DOHH2 (cell line): ENCODE measurements around the gene NLGN1.

Experiments
- H3F3A ChIP-seq: fragments of 200-600 bp; sonication (generic), shearing (Covaris generic); 2 replicates; pipeline ENCODE4 v1.6.0; 2016; ENCODE audit warnings: antibody characterized with exemption, mild to moderate bottlenecking; ENCODE audit not compliant: control insufficient read depth, insufficient read depth
- H3K27ac ChIP-seq: fragments of 200-600 bp; sonication (generic); 2 replicates; pipeline ENCODE4 v1.5.1; 2014; ENCODE audit warnings: low read depth, mild to moderate bottlenecking, low read length, moderate library complexity
- H3K27me3 ChIP-seq: fragments of 200-600 bp; sonication (generic); 2 replicates; pipeline ENCODE4 v1.6.1; 2014; ENCODE audit warnings: mild to moderate bottlenecking, low read length, mixed read lengths; ENCODE audit not compliant: control insufficient read depth
- H3K36me3 ChIP-seq: fragments of 200-600 bp; sonication (generic); 2 replicates; pipeline ENCODE4 v1.6.1; 2014; ENCODE audit warnings: mild to moderate bottlenecking, low read length, moderate library complexity, mixed read lengths; ENCODE audit not compliant: control insufficient read depth
- H3K4me1 ChIP-seq: fragments of 200-600 bp; sonication (generic); 2 replicates; pipeline ENCODE4 v1.6.1; 2014; ENCODE audit warnings: mild to moderate bottlenecking, low read length, mixed read lengths; ENCODE audit not compliant: control insufficient read depth
- H3K4me2 ChIP-seq: fragments of 200-600 bp; sonication (generic); 2 replicates; pipeline ENCODE4 v1.6.0; 2014; ENCODE audit warnings: mild to moderate bottlenecking, low read length, moderate library complexity
- H3K4me3 ChIP-seq: fragments of 200-600 bp; sonication (generic); 2 replicates; pipeline ENCODE4 v1.5.1; 2014; ENCODE audit warnings: mild to moderate bottlenecking, low read length, mixed read lengths
- H3K79me2 ChIP-seq: fragments of 200-600 bp; sonication (generic); 2 replicates; pipeline ENCODE4 v1.6.1; 2014; ENCODE audit warnings: mild to moderate bottlenecking, low read length, mixed read lengths; ENCODE audit not compliant: control insufficient read depth
- H3K9me2 ChIP-seq: fragments of 200-600 bp; sonication (generic); replicated peaks from 2 replicates; pipeline ENCODE4 v1.6.1; 2014; ENCODE audit warnings: mild to moderate bottlenecking, low read length, mixed read lengths; ENCODE audit not compliant: control insufficient read depth
- H3K9me3 ChIP-seq: fragments of 200-600 bp; sonication (generic); 2 replicates; pipeline ENCODE4 v1.6.1; 2014; ENCODE audit warnings: antibody characterized with exemption, low read length, mixed read lengths; ENCODE audit not compliant: control insufficient read depth, insufficient read depth
- H4K20me1 ChIP-seq: fragments of 200-600 bp; sonication (generic); 2 replicates; pipeline ENCODE4 v1.6.0; 2014; ENCODE audit warnings: low read depth, mild to moderate bottlenecking, antibody characterized with exemption, low read length, moderate library complexity; ENCODE audit not compliant: control insufficient read depth, insufficient read depth
- EZH2phosphoT487 ChIP-seq: fragments of 200-600 bp; sonication (generic); IDR thresholded peaks from 2 replicates; pipeline ENCODE4 v1.6.1; 2017; ENCODE audit warnings: borderline replicate concordance, mild to moderate bottlenecking, antibody characterized with exemption, low read length, moderate library complexity, mixed read lengths
- TF ChIP-seq, protein P1 (sequence below): fragments of 200-600 bp; sonication (generic); IDR thresholded peaks from one replicate; pipeline ENCODE4 v1.5.1; 2014; ENCODE audit warnings: antibody characterized with exemption, mild to moderate bottlenecking, low read depth, low read length; ENCODE audit not compliant: poor library complexity, severe bottlenecking

The NLGN1 gene

DNA sequence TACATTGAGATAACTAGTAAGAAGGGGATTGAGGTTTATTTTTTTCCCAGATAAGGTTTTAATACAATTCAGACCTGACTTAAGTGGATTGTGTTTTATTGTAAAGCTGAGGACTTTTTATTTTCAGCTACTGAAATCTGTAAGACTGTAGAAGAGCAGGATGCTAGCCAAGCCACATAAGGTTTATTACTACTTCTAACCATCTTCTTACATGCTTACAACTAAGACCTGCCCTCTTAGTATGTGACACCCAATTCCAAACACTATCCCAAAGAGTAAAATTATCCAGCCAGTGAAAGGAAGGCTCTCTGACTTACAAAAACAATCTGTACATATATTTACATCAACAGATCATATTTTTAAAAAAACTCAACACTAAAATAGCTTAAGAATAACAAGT, 897.1 kb downstream of the NLGN1 start:
- Histone ChIP-seq H3K36me3 (no peaks in the 10 kb centered on the region), H4K20me1 (no peaks in the 10 kb centered on the region), H3K4me2 (no peak overlapping the region), H3K27me3 (no peaks in the 10 kb centered on the region), H3K4me3 (no peak overlapping the region), H3K9me3 (no peaks in the 10 kb centered on the region), H3K79me2 (no peaks in the 10 kb centered on the region), H3K4me1 (no peaks in the 10 kb centered on the region), H3F3A (no peaks in the 10 kb centered on the region), H3K27ac (no peak overlapping the region), H3K9me2 (no peaks in the 10 kb centered on the region)
- TF ChIP-seq, protein P1, sequence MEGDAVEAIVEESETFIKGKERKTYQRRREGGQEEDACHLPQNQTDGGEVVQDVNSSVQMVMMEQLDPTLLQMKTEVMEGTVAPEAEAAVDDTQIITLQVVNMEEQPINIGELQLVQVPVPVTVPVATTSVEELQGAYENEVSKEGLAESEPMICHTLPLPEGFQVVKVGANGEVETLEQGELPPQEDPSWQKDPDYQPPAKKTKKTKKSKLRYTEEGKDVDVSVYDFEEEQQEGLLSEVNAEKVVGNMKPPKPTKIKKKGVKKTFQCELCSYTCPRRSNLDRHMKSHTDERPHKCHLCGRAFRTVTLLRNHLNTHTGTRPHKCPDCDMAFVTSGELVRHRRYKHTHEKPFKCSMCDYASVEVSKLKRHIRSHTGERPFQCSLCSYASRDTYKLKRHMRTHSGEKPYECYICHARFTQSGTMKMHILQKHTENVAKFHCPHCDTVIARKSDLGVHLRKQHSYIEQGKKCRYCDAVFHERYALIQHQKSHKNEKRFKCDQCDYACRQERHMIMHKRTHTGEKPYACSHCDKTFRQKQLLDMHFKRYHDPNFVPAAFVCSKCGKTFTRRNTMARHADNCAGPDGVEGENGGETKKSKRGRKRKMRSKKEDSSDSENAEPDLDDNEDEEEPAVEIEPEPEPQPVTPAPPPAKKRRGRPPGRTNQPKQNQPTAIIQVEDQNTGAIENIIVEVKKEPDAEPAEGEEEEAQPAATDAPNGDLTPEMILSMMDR = no peak
- no peak for TF ChIP-seq EZH2phosphoT487

DNA sequence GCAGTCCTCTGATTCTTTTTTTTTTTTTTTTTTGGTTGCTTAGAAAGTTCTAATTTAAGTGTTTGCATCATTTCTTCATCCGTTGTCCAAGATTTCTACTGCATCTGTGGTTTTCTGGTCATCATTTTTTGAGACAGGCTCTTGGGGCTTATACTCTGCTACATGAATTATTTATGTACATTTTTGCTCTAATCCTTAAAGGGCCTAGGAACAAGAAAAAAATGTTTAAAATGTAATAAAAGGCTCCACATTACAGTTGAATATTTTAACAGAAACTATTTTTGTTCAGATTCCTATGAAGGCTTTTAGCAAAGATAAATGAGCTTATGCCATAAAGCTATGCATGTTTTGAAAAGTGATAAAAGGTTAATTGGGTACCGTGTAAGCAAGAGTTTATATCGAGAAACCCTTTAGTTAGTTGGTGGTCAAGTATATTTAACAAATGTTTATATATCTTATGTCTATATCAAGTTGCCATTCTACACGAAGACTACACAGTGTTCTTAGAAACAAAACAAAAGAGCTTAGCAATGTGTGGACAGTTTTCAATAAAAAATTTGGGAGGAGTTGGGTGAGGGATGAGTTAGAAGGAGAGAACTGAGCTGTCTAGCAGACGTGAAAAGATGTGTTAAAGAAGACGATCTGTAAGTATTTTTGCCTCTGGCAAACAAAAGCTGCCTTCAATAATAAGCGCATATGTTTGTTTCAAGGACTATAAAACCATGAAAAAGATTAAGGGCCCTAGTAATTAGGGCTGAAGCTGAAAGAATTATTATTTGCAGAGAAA, 898.0 kb downstream of the NLGN1 start:
- no peaks in the 10 kb centered on the region for H3K79me2 ChIP-seq
- TF ChIP-seq EZH2phosphoT487 = no peak
- TF ChIP-seq, protein P1 = no peak
- no peaks in the 10 kb centered on the region for H3K9me3 ChIP-seq
- H3K27ac ChIP-seq = no peak overlapping the region
- no peak overlapping the region for H3K4me2 ChIP-seq
- no peaks in the 10 kb centered on the region for H3K9me2 ChIP-seq
- H3K4me1 ChIP-seq = no peaks in the 10 kb centered on the region
- H3F3A ChIP-seq = no peaks in the 10 kb centered on the region
- no peaks in the 10 kb centered on the region for H3K36me3 ChIP-seq
- H3K27me3 ChIP-seq = no peaks in the 10 kb centered on the region
- H3K4me3 ChIP-seq = no peak overlapping the region
- H4K20me1 ChIP-seq = no peaks in the 10 kb centered on the region

DNA sequence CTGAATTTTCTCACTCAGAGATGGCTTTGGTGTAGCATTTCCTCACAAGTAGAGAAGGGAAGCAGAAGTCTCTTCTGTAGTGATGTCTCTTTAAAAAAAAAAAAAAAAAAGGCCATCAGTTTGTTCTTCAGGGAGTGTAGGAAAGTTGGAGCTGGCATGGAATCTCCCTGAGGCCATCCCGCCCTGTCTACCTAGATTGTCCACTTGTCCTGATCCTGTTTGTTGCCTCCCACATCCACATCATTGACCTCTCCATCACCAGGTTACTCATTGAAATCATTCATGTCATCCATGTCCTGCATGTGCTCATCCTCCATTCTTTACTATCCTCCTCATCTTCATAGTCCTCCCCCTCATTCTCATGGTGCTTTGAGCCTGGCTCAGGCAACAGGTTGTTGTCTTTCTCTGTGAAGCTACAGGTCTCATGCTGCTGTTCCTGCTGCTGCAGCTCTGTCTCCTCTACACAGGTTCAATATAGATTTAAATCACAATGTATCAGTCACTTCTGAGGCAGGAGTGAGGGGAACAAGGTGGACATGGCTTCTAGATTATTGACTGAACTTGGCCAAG, 905.3 kb downstream of the NLGN1 start:
- Histone ChIP-seq H3K9me2 (no peaks in the 10 kb centered on the region), H3K4me3 (no peak overlapping the region), H3K27ac (no peak overlapping the region), H4K20me1 (no peaks in the 10 kb centered on the region), H3K4me1 (no peaks in the 10 kb centered on the region), H3K4me2 (no peak overlapping the region), H3K79me2 (no peaks in the 10 kb centered on the region), H3K36me3 (no peaks in the 10 kb centered on the region), H3K9me3 (no peaks in the 10 kb centered on the region), H3K27me3 (no peaks in the 10 kb centered on the region), H3F3A (no peaks in the 10 kb centered on the region)
- TF ChIP-seq, protein P1 = no peak
- TF ChIP-seq EZH2phosphoT487 = no peak
